HEK293 (cell line): Measurements from ENCODE around the gene LPO.

Experiments
- CTCF ChIA-PET: fragments of 350-600 bp; formaldehyde crosslinking; extraction: SDS; loops from one replicate; lab custom pipeline; 2021; ENCODE audit warnings: antibody characterized with exemption; lab: Yijun Ruan, JAX
- POLR2A ChIA-PET: fragments of 300-600 bp; formaldehyde crosslinking; extraction: SDS; loops from one replicate; lab custom pipeline; 2020; ENCODE audit warnings: antibody characterized with exemption, inconsistent platforms; lab: Yijun Ruan, JAX
- H3K27ac ChIP-seq: fragments of 200-500 bp; sonication (Bioruptor generic); 2 replicates; pipeline ENCODE4 v1.5.1; 2014; ENCODE audit warnings: low read depth, low read length, control low read depth, inconsistent platforms; ENCODE audit errors: extremely low read depth
- H3K36me3 ChIP-seq, 2 experiments: fragments of 200-500 bp in 1 of 2; sonication (Bioruptor generic) in 1 of 2; 1 replicate in 1 of 2; 2 replicates in 1 of 2; pipeline ENCODE4 v1.5.1; 2014 to 2017; ENCODE audit warnings: inconsistent platforms in 2 of 2, low read length in 2 of 2; ENCODE audit not compliant: control insufficient read depth in 2 of 2, insufficient read depth in 1 of 2
- H3K4me1 ChIP-seq: fragments of 200-500 bp; sonication (Bioruptor generic); 2 replicates; pipeline ENCODE4 v1.5.1; 2014; ENCODE audit warnings: mild to moderate bottlenecking, low read length, inconsistent platforms; ENCODE audit not compliant: control insufficient read depth, insufficient read depth
- H3K4me3 ChIP-seq: 2 replicates; pipeline ENCODE4 v1.5.1; 2011; ENCODE audit warnings: low read depth, mild to moderate bottlenecking, control low read depth, low read length, moderate library complexity
- H3K9me3 ChIP-seq: fragments of 200-500 bp; sonication (Bioruptor generic); 2 replicates; pipeline ENCODE4 v1.5.1; 2014; ENCODE audit warnings: low read depth, low read length, inconsistent platforms; ENCODE audit not compliant: control insufficient read depth, insufficient read depth
- FEZF1 ChIP-seq: fragments of 450-650 bp; formaldehyde crosslinking; IDR thresholded peaks from 2 replicates; pipeline ENCODE4 v1.5.1; 2016; ENCODE audit warnings: missing biosample characterization, missing genetic modification characterization
- GLIS1 ChIP-seq: fragments of 450-650 bp; formaldehyde crosslinking; IDR thresholded peaks from 2 replicates; pipeline ENCODE4 v1.5.1; 2016; ENCODE audit warnings: missing biosample characterization, missing genetic modification characterization
- HOXA7 ChIP-seq: sonication (generic); formaldehyde crosslinking; IDR thresholded peaks from 2 replicates; pipeline ENCODE4 v1.8.1; 2022; ENCODE audit warnings: missing genetic modification reagents, borderline replicate concordance
- KLF16 ChIP-seq: fragments of 450-650 bp; formaldehyde crosslinking; IDR thresholded peaks from 2 replicates; pipeline ENCODE4 v1.5.1; 2017; ENCODE audit warnings: missing biosample characterization, missing genetic modification characterization
- MZF1 ChIP-seq: fragments of 450-650 bp; formaldehyde crosslinking; IDR thresholded peaks from 2 replicates; pipeline ENCODE4 v1.5.1; 2017; ENCODE audit warnings: missing biosample characterization, missing genetic modification characterization, borderline replicate concordance
- PRDM1 ChIP-seq: fragments of 450-650 bp; formaldehyde crosslinking; IDR thresholded peaks from 2 replicates; pipeline ENCODE4; 2016; ENCODE audit warnings: missing biosample characterization, missing genetic modification characterization
- ZBTB17 ChIP-seq: fragments of 450-650 bp; formaldehyde crosslinking; IDR thresholded peaks from 2 replicates; pipeline ENCODE4 v1.5.1; 2016; ENCODE audit warnings: missing biosample characterization, missing genetic modification characterization
- ZFHX2 ChIP-seq: fragments of 450-650 bp; formaldehyde crosslinking; conservative IDR thresholded peaks from 2 replicates; pipeline ENCODE4 v1.5.1; 2016; ENCODE audit warnings: missing biosample characterization, missing genetic modification characterization
- ZFP37 ChIP-seq: fragments of 450-650 bp; formaldehyde crosslinking; IDR thresholded peaks from 2 replicates; pipeline ENCODE4 v1.5.1; 2016; ENCODE audit warnings: missing biosample characterization, missing genetic modification characterization
- ZIC2 ChIP-seq: fragments of 450-650 bp; formaldehyde crosslinking; IDR thresholded peaks from 2 replicates; pipeline ENCODE4 v1.5.1; 2016; ENCODE audit warnings: missing biosample characterization, missing genetic modification characterization
- ZNF175 ChIP-seq: fragments of 450-650 bp; formaldehyde crosslinking; IDR thresholded peaks from 2 replicates; pipeline ENCODE4 v1.5.1; 2016; ENCODE audit warnings: missing biosample characterization, missing genetic modification characterization
- ZNF211 ChIP-seq: fragments of 450-650 bp; formaldehyde crosslinking; IDR thresholded peaks from 2 replicates; pipeline ENCODE4 v1.5.1; 2016; ENCODE audit warnings: low read depth, missing biosample characterization, missing genetic modification characterization
- ZNF214 ChIP-seq: fragments of 450-650 bp; formaldehyde crosslinking; IDR thresholded peaks from 2 replicates; pipeline ENCODE4 v1.5.1; 2017; ENCODE audit warnings: missing biosample characterization, mild to moderate bottlenecking, missing genetic modification characterization, borderline replicate concordance
- ZNF311 ChIP-seq: fragments of 450-650 bp; formaldehyde crosslinking; IDR thresholded peaks from 2 replicates; pipeline ENCODE4 v1.5.1; 2017; ENCODE audit warnings: missing biosample characterization, missing genetic modification characterization, borderline replicate concordance
- ZNF341 ChIP-seq: fragments of 450-650 bp; formaldehyde crosslinking; IDR thresholded peaks from 2 replicates; pipeline ENCODE4; 2016; ENCODE audit warnings: low read depth, missing biosample characterization, missing genetic modification characterization
- ZNF362 ChIP-seq: fragments of 450-650 bp; formaldehyde crosslinking; IDR thresholded peaks from 2 replicates; pipeline ENCODE4 v1.5.1; 2016; ENCODE audit warnings: missing biosample characterization, missing genetic modification characterization
- ZNF510 ChIP-seq: fragments of 450-650 bp; formaldehyde crosslinking; IDR thresholded peaks from 2 replicates; pipeline ENCODE4 v1.5.1; 2018; ENCODE audit warnings: mild to moderate bottlenecking, missing genetic modification characterization, missing biosample characterization; ENCODE audit not compliant: insufficient replicate concordance
- ZNF580 ChIP-seq: fragments of 450-650 bp; formaldehyde crosslinking; IDR thresholded peaks from 2 replicates; pipeline ENCODE4 v1.5.1; 2016; ENCODE audit warnings: missing biosample characterization, missing genetic modification characterization
- ZNF629 ChIP-seq: fragments of 450-650 bp; formaldehyde crosslinking; IDR thresholded peaks from 2 replicates; pipeline ENCODE4 v1.5.1; 2017; ENCODE audit warnings: missing biosample characterization, missing genetic modification characterization
- ZNF747 ChIP-seq: fragments of 450-650 bp; formaldehyde crosslinking; IDR thresholded peaks from 2 replicates; pipeline ENCODE4 v1.5.1; 2016; ENCODE audit warnings: missing biosample characterization, missing genetic modification characterization
- ZSCAN16 ChIP-seq: fragments of 450-650 bp; formaldehyde crosslinking; IDR thresholded peaks from 2 replicates; pipeline ENCODE4 v1.5.1; 2016; ENCODE audit warnings: missing biosample characterization, missing genetic modification characterization
- ZSCAN23 ChIP-seq: fragments of 450-650 bp; formaldehyde crosslinking; IDR thresholded peaks from 2 replicates; pipeline ENCODE4 v1.5.1; 2016; ENCODE audit warnings: missing biosample characterization, missing genetic modification characterization
- TF ChIP-seq, protein P1 (sequence below): fragments of 450-650 bp; formaldehyde crosslinking; IDR thresholded peaks from 2 replicates; pipeline ENCODE4 v1.5.1; 2016; ENCODE audit warnings: missing biosample characterization, missing genetic modification characterization, low read depth
- TF ChIP-seq, protein P2 (sequence below): fragments of 450-650 bp; formaldehyde crosslinking; IDR thresholded peaks from 2 replicates; pipeline ENCODE4 v1.5.1; 2016; ENCODE audit warnings: missing biosample characterization, missing genetic modification characterization, low read depth
- TF ChIP-seq, protein P3 (sequence below): IDR thresholded peaks from 2 replicates; pipeline ENCODE4 v1.6.1; 2011; ENCODE audit warnings: mild to moderate bottlenecking, low read depth, low read length, borderline replicate concordance

Gene LPO

GRCh38 chr17:58231641-58232040, 6.7 kb upstream of the LPO start:
- TF ChIP-seq MZF1 (tag by site-specific recombination) = peak; percentile 37; the same call in 1 of the 2 replicates
- TF ChIP-seq ZSCAN23 (tag by site-specific recombination) = no peak
- Histone ChIP-seq H3K4me3 (no peak overlapping the region), H3K4me1 (no peaks in the 10 kb centered on the region), H3K36me3 (no peaks in the 10 kb centered on the region), H3K27ac (no peak overlapping the region), H3K9me3 (no peaks in the 10 kb centered on the region)
- ChIA-PET CTCF (interaction anchor here (1.1 to 1.9 kb wide), 3 partner anchors 18 to 72 kb away, joined by 3 to 6 read pairs (median 3); no protein-coding TSS in a partner anchor), POLR2A (interaction anchor here (0.9 to 1.6 kb wide), 3 partner anchors 12 to 19 kb away, joined by 3 to 4 read pairs (median 3); partner anchors contain the start of gene MKS1)

- TF ChIP-seq ZFHX2 (tag by site-specific recombination) (peak; percentile 55), PRDM1 (tag by site-specific recombination) (0 out of 2 replicates have a peak, but pooled peaks have one; percentile 8), ZNF214 (tag by site-specific recombination) (no peak), ZBTB17 (tag by site-specific recombination) (peak; percentile 47; the same call in 1 of the 2 replicates), ZSCAN23 (tag by site-specific recombination) (no peak), ZSCAN16 (no peak), ZNF580 (tag by site-specific recombination) (no peak), ZNF211 (tag by site-specific recombination) (no peak), ZNF629 (tag by site-specific recombination) (peak; percentile 87)
- TF ChIP-seq, protein P1, sequence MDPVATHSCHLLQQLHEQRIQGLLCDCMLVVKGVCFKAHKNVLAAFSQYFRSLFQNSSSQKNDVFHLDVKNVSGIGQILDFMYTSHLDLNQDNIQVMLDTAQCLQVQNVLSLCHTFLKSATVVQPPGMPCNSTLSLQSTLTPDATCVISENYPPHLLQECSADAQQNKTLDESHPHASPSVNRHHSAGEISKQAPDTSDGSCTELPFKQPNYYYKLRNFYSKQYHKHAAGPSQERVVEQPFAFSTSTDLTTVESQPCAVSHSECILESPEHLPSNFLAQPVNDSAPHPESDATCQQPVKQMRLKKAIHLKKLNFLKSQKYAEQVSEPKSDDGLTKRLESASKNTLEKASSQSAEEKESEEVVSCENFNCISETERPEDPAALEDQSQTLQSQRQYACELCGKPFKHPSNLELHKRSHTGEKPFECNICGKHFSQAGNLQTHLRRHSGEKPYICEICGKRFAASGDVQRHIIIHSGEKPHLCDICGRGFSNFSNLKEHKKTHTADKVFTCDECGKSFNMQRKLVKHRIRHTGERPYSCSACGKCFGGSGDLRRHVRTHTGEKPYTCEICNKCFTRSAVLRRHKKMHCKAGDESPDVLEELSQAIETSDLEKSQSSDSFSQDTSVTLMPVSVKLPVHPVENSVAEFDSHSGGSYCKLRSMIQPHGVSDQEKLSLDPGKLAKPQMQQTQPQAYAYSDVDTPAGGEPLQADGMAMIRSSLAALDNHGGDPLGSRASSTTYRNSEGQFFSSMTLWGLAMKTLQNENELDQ (tag by site-specific recombination) = no peak
- TF ChIP-seq, protein P2, sequence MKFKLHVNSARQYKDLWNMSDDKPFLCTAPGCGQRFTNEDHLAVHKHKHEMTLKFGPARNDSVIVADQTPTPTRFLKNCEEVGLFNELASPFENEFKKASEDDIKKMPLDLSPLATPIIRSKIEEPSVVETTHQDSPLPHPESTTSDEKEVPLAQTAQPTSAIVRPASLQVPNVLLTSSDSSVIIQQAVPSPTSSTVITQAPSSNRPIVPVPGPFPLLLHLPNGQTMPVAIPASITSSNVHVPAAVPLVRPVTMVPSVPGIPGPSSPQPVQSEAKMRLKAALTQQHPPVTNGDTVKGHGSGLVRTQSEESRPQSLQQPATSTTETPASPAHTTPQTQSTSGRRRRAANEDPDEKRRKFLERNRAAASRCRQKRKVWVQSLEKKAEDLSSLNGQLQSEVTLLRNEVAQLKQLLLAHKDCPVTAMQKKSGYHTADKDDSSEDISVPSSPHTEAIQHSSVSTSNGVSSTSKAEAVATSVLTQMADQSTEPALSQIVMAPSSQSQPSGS (tag by site-specific recombination) = peak; percentile 90
- no peak overlapping the region for H3K27ac ChIP-seq
- no peaks in the 10 kb centered on the region for H3K9me3 ChIP-seq
- H3K4me1 ChIP-seq = no peaks in the 10 kb centered on the region
- no peak overlapping the region for H3K4me3 ChIP-seq
- no peaks in the 10 kb centered on the region for H3K36me3 ChIP-seq
- ChIA-PET POLR2A (interaction anchor here (1.6 kb wide), 1 partner anchor 14 kb away, joined by 4 read pairs; the partner anchor contains the start of gene MKS1), CTCF (interaction anchor here (0.6 to 1.9 kb wide), 2 partner anchors 17 to 42 kb away, joined by 3 to 6 read pairs; no protein-coding TSS in a partner anchor)
Measured at GRCh38 chr17:58232707-58233156, 5.7 kb upstream of the LPO start.

DNA sequence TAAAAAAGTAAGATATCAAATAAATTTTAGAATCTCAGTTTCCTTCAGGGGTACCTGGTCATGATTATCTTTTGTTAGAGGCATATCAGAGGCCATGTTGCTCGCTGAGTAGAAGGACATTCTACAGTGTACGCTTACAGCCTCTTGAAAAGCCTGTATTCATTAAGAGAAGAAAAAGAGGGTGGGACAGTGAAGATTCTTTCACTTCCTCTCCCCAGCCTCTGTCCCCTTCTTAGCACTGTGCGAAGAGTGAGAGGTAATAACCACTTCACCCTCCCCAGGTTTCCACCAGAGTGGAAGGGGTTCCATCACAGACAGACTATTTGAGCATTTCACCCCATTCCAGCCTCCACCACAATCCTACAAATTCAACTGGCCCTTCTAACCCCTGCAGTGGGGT, 4.8 kb upstream of the LPO start:
- no peak overlapping the region for H3K4me3 ChIP-seq
- no peak overlapping the region for H3K27ac ChIP-seq
- no peaks in the 10 kb centered on the region for H3K9me3 ChIP-seq
- no peaks in the 10 kb centered on the region; the same call in 1 of the 2 replicates for H3K4me1 ChIP-seq
- POLR2A ChIA-PET = no interaction called here
- H3K36me3 ChIP-seq = no peaks in the 10 kb centered on the region
- CTCF ChIA-PET = interaction anchor here (1.9 kb wide), 1 partner anchor 16 kb away, joined by 6 read pairs; no protein-coding TSS in a partner anchor
- no peak for TF ChIP-seq ZNF510 (tag by site-specific recombination)
- no peak for TF ChIP-seq ZNF175 (tag by site-specific recombination)
- no peak for TF ChIP-seq KLF16 (tag by site-specific recombination)
- TF ChIP-seq ZNF747 (tag by site-specific recombination) = no peak
- TF ChIP-seq GLIS1 (tag by site-specific recombination) = no peak
- no peak for TF ChIP-seq ZFHX2 (tag by site-specific recombination)
- no peak for TF ChIP-seq ZNF311 (tag by site-specific recombination)
- no peak for TF ChIP-seq ZNF341 (tag by site-specific recombination)
- TF ChIP-seq ZNF214 (tag by site-specific recombination) = no peak
- no peak for TF ChIP-seq ZIC2 (tag by site-specific recombination)
- TF ChIP-seq, protein P3, sequence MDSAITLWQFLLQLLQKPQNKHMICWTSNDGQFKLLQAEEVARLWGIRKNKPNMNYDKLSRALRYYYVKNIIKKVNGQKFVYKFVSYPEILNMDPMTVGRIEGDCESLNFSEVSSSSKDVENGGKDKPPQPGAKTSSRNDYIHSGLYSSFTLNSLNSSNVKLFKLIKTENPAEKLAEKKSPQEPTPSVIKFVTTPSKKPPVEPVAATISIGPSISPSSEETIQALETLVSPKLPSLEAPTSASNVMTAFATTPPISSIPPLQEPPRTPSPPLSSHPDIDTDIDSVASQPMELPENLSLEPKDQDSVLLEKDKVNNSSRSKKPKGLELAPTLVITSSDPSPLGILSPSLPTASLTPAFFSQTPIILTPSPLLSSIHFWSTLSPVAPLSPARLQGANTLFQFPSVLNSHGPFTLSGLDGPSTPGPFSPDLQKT = no peak
- no peak for TF ChIP-seq ZNF362
- TF ChIP-seq ZFP37 (tag by site-specific recombination) = no peak
- TF ChIP-seq HOXA7 (CRISPR knock-in tag) = no peak
- no peak for TF ChIP-seq FEZF1 (tag by site-specific recombination)
